GM12892 (cell line): ENCODE data around the gene KIRREL2.
A peak's percentile ranks its signal among the peaks of the same experiment; 100 is the strongest.

Experiments used
- DNase-seq: peaks from one replicate; pipeline ENCODE4 v3.0.0; 2011; ENCODE audit not compliant: insufficient read length
- FAIRE-seq: peaks from 2 replicates; lab custom pipeline; 2011; peaks lifted over from hg19 to GRCh38; lab: Jason Lieb, UNC
- POLR2A ChIP-seq: IDR thresholded peaks from 2 replicates; pipeline ENCODE4 v1.6.1; 2011; ENCODE audit warnings: low read depth, low read length, control low read depth
- POLR2AphosphoS5 ChIP-seq: IDR thresholded peaks from 2 replicates; pipeline ENCODE4 v1.6.1; 2011; ENCODE audit warnings: low read depth, low read length, control low read depth
- TAF1 ChIP-seq: IDR thresholded peaks from 2 replicates; pipeline ENCODE4 v1.6.1; 2011; ENCODE audit warnings: low read depth, mild to moderate bottlenecking, control low read depth, low read length, borderline replicate concordance

Gene KIRREL2

DNA sequence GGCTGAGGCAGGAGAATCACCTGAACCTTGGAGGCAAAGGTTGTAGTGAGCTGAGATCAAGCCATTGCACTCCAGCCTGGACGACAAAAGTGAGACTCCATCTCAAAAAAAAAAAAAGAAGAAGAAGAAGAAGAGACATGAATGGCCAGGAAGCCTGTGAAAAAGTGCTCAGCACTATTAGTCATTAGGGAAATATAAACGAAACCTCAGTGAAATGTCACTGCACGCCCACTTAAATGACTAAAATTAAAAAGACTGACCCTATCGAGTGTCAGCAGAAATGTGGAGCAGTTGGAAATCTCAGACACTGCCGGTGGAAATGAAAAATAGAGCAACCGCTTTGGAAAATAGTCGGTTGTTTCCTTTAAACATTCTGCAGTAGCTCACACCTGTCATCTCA, 56.9 kb downstream of the KIRREL2 start:
- no peak for DNase-seq
- FAIRE-seq: peak; percentile 9
- TF ChIP-seq POLR2AphosphoS5 (no peak), POLR2A (no peak), TAF1 (no peak)

- DNase-seq (no peak), FAIRE-seq (peak; percentile 21)
- TF ChIP-seq TAF1: no peak
- no peak for TF ChIP-seq POLR2AphosphoS5
- TF ChIP-seq POLR2A: no peak
Observed at GRCh38 chr19:35915443-35915842, 58.7 kb downstream of the KIRREL2 start.
